ENCODE results near the gene PIK3CA.
"Not testable (repeated sequence)": the region's sequence is repeated elsewhere in the genome, so short reads cannot be mapped to it uniquely, and the experiment has no call there.

The PIK3CA gene

DNA sequence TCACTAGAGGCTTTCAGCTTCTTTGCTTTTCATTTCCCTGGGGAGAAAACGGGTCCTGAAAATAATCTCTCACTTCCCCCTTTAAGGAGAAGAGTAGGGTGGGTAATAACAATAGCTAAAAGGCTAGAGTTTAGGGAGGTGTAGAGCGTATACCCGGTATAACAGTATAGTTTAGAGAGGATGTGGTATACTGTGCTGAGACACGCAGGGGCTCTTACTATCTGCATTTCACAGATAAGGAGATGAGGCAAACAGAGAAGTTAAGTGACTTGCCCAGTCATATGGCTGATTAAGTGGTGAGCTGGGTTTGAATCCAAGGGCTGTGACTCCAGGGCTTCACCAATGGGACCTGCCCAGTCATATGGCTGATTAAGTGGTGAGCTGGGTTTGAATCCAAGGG is 117.7 kb downstream of the PIK3CA start:
- no peak for DNase-seq

- DNase-seq, result no peak
Observed at GRCh38 chr3:179266701-179267211, 118.6 kb downstream of the PIK3CA start.

DNA sequence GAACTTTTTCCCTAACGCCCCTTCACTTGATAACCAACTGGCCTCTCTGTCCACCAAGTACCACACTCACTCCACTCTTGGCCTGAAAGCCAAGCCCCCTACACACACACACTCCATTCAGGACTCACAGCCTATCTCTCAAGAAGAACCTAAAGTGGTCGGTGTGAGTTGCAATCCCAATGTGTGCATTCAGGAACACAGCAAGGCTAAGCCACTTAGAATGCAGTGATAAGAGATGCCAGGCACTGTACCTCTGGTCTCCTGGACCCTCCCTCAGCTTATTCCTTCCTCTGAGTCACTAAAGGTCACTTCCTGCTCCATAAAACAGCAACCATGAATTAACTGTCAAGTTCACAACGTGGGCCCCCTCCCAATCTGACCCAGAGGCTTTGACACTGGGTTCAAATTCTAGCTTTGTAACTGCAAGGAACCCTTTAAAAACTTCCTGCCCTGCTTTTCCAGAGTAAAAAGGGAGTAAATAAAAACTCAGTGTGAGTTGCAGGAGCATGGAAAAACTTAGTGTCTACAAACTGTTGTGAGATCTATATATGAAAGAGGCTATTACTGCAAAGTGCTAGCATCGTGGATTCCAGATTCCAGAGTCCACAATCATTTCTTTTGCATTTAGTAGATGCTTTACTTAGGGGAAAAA is 120.4 kb downstream of the PIK3CA start:
- no peak for DNase-seq

DNA sequence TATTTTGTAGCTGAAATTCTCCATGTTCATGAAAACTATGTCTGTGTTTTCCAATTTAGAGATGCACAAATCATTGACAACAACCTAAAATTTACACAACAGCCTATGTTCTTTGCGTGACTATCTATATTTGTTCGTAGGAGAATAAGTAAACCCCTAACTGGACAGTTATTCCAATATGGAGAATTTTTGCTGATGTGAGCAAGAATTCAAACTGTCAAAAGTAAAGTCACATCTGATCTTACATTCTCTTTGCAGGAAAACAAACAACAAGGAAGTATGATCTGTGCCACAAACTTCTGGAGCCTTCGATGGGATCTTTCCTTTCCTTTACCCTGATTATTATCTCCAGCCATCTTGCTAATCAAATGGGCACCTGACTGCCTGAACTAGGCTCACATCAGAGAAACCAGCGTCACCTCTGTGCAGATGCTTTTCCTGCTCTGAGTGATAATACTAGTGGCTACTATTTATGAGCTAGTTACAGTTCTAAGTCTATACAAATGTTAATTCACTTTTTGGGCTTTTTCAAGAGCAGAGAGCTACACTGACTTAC is 121.1 kb downstream of the PIK3CA start:
- DNase-seq, result no peak

GRCh38 chr3:179272385-179272784 is 124.2 kb downstream of the PIK3CA start:
- DNase-seq, result no peak

GRCh38 chr3:179274434-179274833 is 126.3 kb downstream of the PIK3CA start:
- DNase-seq, result not testable (repeated sequence)

DNA sequence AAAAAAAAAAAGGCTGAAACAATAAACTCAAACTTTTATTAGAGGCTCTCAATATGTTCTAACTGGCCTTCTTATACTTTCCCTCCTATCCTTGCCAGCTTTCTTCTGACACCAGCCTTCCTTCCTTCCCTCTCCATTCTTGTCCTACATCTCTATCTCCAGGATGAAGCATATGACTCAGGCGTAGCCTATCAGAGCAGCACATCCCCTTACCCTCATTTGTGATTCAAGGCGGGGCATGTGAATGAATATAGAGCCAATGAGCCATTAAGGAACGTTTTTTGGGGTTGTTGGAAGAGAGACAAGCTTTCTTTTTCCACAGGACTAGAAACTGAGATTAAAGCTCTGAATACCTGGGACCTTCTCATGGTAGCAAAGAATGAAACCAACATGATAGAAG is 127.8 kb downstream of the PIK3CA start:
- DNase-seq, result no peak

DNA sequence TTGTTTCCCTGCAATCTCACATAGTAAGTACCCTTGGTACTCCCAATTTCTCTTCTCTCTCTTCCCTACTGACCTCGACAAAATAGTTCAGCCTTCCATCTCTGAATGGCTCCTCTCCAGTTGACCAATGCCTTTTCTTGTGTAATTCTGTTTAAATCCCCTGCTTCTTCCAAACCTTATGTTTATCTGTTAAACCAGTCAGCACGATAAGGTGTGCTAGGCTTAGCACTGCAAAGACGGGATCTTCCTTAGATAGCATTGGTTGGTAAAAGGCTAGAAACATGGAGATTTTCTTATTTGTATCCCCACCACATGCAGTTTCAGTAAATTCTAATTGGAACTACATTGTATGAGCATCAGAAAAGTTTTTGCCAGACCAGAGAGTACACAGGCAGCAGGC is 128.6 kb downstream of the PIK3CA start:
- no peak for DNase-seq

DNA sequence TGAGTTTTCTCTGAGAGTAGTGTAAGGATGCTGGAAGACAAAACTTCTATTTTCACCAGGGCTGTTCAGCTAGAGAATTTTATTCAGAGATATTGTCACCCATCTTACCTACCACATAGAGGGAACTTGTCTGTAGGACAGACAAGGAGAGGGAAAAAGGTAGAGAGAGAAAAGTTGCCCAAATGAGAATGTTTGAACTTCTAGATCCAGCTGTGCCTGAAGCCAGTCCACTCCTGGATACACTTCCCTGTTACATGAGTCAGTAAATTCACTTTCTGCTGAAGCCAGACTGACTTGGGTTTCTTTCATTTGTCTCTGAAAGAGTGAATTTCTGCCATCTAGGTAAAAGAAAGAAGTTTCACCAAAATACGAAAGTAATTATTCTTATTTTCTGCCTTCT is 130.0 kb downstream of the PIK3CA start:
- no peak for DNase-seq

DNA sequence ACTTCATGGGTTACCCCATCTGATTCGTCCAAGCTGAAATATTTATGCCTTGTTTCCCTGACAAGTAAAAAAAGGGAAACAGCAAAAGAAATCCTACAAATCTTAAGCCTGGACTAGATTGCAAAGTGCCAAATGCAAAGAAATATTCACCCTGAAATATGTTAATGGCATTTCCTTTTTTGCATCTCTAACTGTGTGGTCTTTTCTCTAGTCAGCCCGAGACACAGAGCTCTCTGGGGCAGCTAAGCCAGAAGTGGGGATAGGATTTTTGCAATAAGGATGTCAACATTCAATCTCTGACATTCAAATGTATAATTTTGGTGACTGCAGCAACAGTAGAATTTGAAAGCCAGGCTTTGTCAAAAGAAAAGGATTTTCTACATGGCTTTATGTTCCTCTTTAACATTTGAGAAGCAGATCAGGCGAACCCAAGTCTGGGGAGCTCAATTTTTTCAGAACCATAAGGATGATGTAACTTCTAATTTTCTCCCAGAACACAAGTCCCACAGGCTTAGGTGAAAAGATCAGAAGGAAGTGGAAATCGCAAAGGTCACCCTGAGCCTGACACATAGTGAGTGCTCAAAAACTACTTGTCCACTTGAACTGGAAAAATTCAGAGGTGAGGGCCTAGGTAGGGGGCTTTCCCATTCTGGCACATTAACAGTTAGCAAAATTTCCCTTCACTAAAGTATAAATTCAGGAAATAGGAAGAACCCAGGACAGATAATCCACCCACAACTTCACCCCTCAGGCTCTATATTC is 131.0 kb downstream of the PIK3CA start:
- no peak for DNase-seq

DNA sequence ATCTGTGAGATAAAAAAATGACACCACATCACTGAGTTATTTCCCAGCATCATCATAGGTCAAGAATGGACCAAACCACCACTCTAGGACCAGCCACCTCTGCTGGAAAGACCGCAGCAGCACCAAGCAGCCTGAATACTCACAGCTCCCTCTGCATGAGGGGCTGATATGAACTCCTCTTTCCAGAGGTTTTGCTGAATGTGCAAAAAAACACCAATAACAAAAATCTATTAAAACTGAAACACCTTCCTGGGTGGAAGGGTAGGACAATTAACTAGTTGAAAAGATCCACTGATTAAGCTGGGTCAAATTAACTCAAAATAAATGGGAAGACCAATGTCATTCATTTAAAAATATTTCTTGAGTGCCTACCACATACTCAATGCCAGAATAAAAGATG is 131.7 kb downstream of the PIK3CA start:
- no peak for DNase-seq

DNA sequence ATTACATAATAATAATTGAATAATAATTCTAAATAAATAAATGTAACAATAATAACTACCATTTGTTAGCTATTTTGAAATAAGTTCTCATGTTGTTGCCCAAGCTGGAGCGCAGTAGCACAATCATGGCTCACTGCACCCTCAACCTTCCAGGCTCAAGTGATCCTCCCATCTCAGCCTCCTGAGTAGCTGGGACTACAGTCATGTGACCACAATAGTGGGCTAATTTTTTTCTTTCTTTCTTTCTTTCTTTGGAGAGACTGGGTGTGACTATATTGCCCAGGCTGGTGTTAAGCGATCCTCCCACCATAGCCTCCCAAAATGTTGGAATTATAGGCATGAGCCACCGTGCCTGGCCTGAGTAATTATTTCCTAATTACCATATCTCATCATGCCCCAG is 133.7 kb downstream of the PIK3CA start:
- DNase-seq, result no peak

DNA sequence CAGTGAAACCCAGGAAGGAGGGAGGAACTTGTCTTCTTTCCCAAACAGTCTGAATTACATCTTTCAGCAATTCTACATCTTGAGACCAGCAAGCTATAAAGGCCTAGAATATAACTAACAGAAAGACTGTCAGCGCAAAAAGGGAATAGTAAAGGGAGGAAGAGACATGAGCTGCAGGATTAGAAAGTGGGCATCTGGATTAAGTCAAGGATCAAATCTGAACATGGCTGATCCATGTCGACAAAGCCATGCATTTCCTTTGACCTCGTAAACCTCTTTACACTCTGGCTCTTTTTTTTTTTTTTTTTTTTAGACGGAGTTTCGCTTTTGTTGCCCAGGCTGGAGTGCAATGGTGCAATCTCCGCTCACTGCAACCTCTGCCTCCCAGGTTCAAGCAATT is 138.2 kb downstream of the PIK3CA start:
- DNase-seq, result no peak

GRCh38 chr3:179288845-179289244 is 140.7 kb downstream of the PIK3CA start:
- DNase-seq, result no peak

DNA sequence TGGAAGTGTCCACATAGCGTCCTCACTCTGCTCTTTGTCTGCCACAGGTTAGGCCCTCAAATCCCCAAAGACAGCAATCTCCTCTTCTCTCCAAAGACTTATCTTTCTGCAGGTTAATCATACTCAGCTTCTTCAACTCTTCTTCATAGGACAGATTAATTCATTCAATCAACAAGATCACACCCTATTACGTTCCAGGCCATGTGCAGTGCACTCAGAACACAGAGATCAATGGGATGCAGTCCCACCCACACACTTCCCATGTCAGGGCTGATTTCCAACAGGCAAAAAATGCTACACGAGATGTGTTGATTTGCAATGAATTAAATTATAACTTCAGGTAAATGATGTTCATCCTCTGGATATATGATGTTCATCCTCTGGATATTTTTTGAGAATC is 141.1 kb downstream of the PIK3CA start:
- DNase-seq, result no peak

All from activated CD4-positive, CD25-positive, alpha-beta regulatory T cell treated with anti-CD3 and anti-CD28 coated beads, Interleukin-2, amount 50 U/mL, for 72 hours (primary cell).